Endodermal cell (in vitro differentiated cells): ENCODE measurements around the gene GRID1. TPM values are rescaled to one million over a fixed set of nuclear protein-coding genes. Genes with fewer than 3 reads are reported as not detected.

ENCODE experiments used
- DNase-seq: peaks from one replicate; pipeline ENCODE4 v3.0.0-alpha.2; 2017
- H3K27ac ChIP-seq: 2 replicates; pipeline ENCODE4 v1.5.1; 2013; ENCODE audit warnings: mild to moderate bottlenecking, low read depth, low read length, moderate library complexity
- H3K27me3 ChIP-seq: 2 replicates; pipeline ENCODE4 v1.6.1; 2013; ENCODE audit warnings: mild to moderate bottlenecking, low read length, moderate library complexity; ENCODE audit not compliant: insufficient read depth, control insufficient read depth, poor library complexity, severe bottlenecking
- H3K36me3 ChIP-seq: 2 replicates; pipeline ENCODE4 v1.7.0; 2013; ENCODE audit warnings: mild to moderate bottlenecking, low read length, moderate library complexity; ENCODE audit not compliant: control insufficient read depth, insufficient read depth
- H3K4me1 ChIP-seq: one replicate; pipeline ENCODE4 v1.7.0; 2013; ENCODE audit warnings: low read length; ENCODE audit not compliant: control insufficient read depth, insufficient read depth
- H3K4me3 ChIP-seq: 2 replicates; pipeline ENCODE4 v1.5.1; 2013; ENCODE audit warnings: mild to moderate bottlenecking, low read length, moderate library complexity
- H3K9ac ChIP-seq: 2 replicates; pipeline ENCODE4 v1.6.1; 2013; ENCODE audit warnings: mild to moderate bottlenecking, low read length, moderate library complexity; ENCODE audit not compliant: poor library complexity, severe bottlenecking; ENCODE audit errors: extremely low read depth
- H3K9me3 ChIP-seq: 2 replicates; pipeline ENCODE4 v1.6.1; 2013; ENCODE audit warnings: mild to moderate bottlenecking, low read length, moderate library complexity; ENCODE audit not compliant: control insufficient read depth
- H3K27ac Mint-ChIP-seq: 2 replicates; pipeline ENCODE4 v1.8.0; 2020; ENCODE audit warnings: mixed read lengths
- H3K27me3 Mint-ChIP-seq: 2 replicates; pipeline ENCODE4 v1.8.0; 2021; ENCODE audit warnings: mild to moderate bottlenecking, mixed read lengths; ENCODE audit not compliant: insufficient read depth
- H3K36me3 Mint-ChIP-seq: 2 replicates; pipeline ENCODE4 v1.8.0; 2020; ENCODE audit warnings: low read depth, mixed read lengths
- H3K4me1 Mint-ChIP-seq: 2 replicates; pipeline ENCODE4 v1.8.0; 2020; ENCODE audit warnings: mixed read lengths
- H3K4me3 Mint-ChIP-seq: 2 replicates; pipeline ENCODE4 v1.8.0; 2020; ENCODE audit warnings: mild to moderate bottlenecking, moderate library complexity, mixed read lengths
- H3K9me3 Mint-ChIP-seq: 2 replicates; pipeline ENCODE4 v1.8.0; 2020; ENCODE audit warnings: mild to moderate bottlenecking, mixed read lengths
- CTCF ChIP-seq: fragments of 200-600 bp; sonication (generic); conservative IDR thresholded peaks from 2 replicates; pipeline ENCODE4 v1.5.0; 2021; ENCODE audit warnings: antibody characterized with exemption, mild to moderate bottlenecking
- WGBS, 2 experiments: methylation state at CpG; one replicate each; pipeline versions ENCODE4 v1.1.5 to v1.1.7; 2013; ENCODE audit warnings: missing lambda C conversion rate in 2 of 2, mixed read lengths in 1 of 2; ENCODE audit not compliant: insufficient coverage in 1 of 2, insufficient read length in 1 of 2; 5-methylcytosine and 5-hydroxymethylcytosine counted together
- total RNA-seq, 2 donors: library from RNA; stranded (reverse); fragmentation: NEBNext Ultra II Directional in 1 of 2; extraction: Animal tissue kit (Norgen Biotek cat#: 25700) in 1 of 2; gene quantifications; 2 replicates in 1 of 2; 3 replicates in 1 of 2; pipeline ENCODE4 v1.2.1, GENCODE V29; 2021

The GRID1 gene
- total RNA-seq, 2 donors from 2014 or later: 0.13 to 0.53 TPM

- peak; percentile 67 for DNase-seq
- peak; percentile 4 for TF ChIP-seq CTCF
- Histone ChIP-seq H3K4me3 (no peak overlapping the region), H3K27ac (no peak overlapping the region), H3K9ac (no peak overlapping the region), H3K36me3 (no peaks in the 10 kb centered on the region), H3K27me3 (no peaks in the 10 kb centered on the region), H3K4me1 (peaks cover 6% of the 10 kb centered on the region), H3K9me3 (no peaks in the 10 kb centered on the region)
- Mint-ChIP-seq H3K27me3 (peaks cover 4% of the 10 kb centered on the region), H3K4me3 (no peak overlapping the region), H3K9me3 (no peaks in the 10 kb centered on the region), H3K27ac (peak overlapping the region; percentile 85), H3K36me3 (no peaks in the 10 kb centered on the region), H3K4me1 (peaks cover 6% of the 10 kb centered on the region)
- 84 to 90% methylated on average over 2 to 9 of the region's 9 CpGs for WGBS, 2 experiments
Observed at GRCh38 chr10:86091216-86091615, 275.4 kb downstream of the GRID1 start.

- H3K9me3 Mint-ChIP-seq: no peaks in the 10 kb centered on the region
Observed at GRCh38 chr10:86090807-86091206, 275.8 kb downstream of the GRID1 start.

GRCh38 chr10:86087716-86088115 is 278.9 kb downstream of the GRID1 start:
- H3K4me1 ChIP-seq: peaks cover 6% of the 10 kb centered on the region
- no peaks in the 10 kb centered on the region for H3K9me3 Mint-ChIP-seq
- 86 to 93% methylated on average over 3 to 9 of the region's 9 CpGs for WGBS, 2 experiments

More at GRCh38 chr10:86090807-86091206, 275.8 kb downstream of the GRID1 start:
- Histone ChIP-seq H3K27me3 (no peaks in the 10 kb centered on the region), H3K9me3 (no peaks in the 10 kb centered on the region), H3K4me3 (no peak overlapping the region), H3K9ac (no peak overlapping the region), H3K27ac (no peak overlapping the region), H3K4me1 (peaks cover 6% of the 10 kb centered on the region), H3K36me3 (no peaks in the 10 kb centered on the region)
- Mint-ChIP-seq H3K4me3 (no peak overlapping the region), H3K36me3 (no peaks in the 10 kb centered on the region), H3K27me3 (peaks cover 4% of the 10 kb centered on the region), H3K27ac (peak overlapping the region; percentile 85), H3K4me1 (peaks cover 6% of the 10 kb centered on the region)
- peak; percentile 66 for TF ChIP-seq CTCF
- DNase-seq: peak; percentile 78
- WGBS, 2 experiments: 80 to 90% methylated on average over 1 to 3 of the region's 3 CpGs

More at GRCh38 chr10:86087716-86088115, 278.9 kb downstream of the GRID1 start:
- Histone ChIP-seq H3K9ac (no peak overlapping the region), H3K36me3 (no peaks in the 10 kb centered on the region), H3K9me3 (no peaks in the 10 kb centered on the region), H3K27ac (no peak overlapping the region), H3K27me3 (no peaks in the 10 kb centered on the region), H3K4me3 (no peak overlapping the region)
- no peak for TF ChIP-seq CTCF
- Mint-ChIP-seq H3K36me3 (no peaks in the 10 kb centered on the region), H3K27me3 (peaks cover 12% of the 10 kb centered on the region), H3K27ac (no peak overlapping the region), H3K4me1 (peaks cover 6% of the 10 kb centered on the region), H3K4me3 (no peak overlapping the region)
- peak; percentile 38 for DNase-seq
